SH-SY5Y (cell line): ENCODE results near the gene SPRED2.

Source experiments
- GATA2 ChIP-seq: IDR thresholded peaks from 2 replicates; pipeline ENCODE4 v1.6.1; 2011; ENCODE audit warnings: mild to moderate bottlenecking, low read depth, low read length
- GATA3 ChIP-seq: IDR thresholded peaks from 2 replicates; pipeline ENCODE4 v1.6.1; 2011; ENCODE audit warnings: low read depth, mild to moderate bottlenecking, low read length, moderate library complexity

- TF ChIP-seq GATA2 (no peak), GATA3 (no peak)
These were observed 23.4 kb downstream of the SPRED2 start for GRCh38 chr2:65409045-65409444.
